H1 (cell line): ENCODE data around the gene TOM1. TPM values are rescaled to one million over a fixed set of nuclear protein-coding genes. Genes with fewer than 3 reads are reported as not detected.

Experiments used
- RAD21 ChIP-seq, 2 experiments: IDR thresholded peaks in 1 of 2; conservative IDR thresholded peaks in 1 of 2; 2 replicates each; pipeline ENCODE4 v1.6.1; 2011; ENCODE audit warnings: low read depth in 2 of 2, low read length in 2 of 2, improper control_type of control experiment in 1 of 2, inconsistent platforms in 1 of 2, mild to moderate bottlenecking in 1 of 2, moderate library complexity in 1 of 2
- RFX5 ChIP-seq: IDR thresholded peaks from 2 replicates; pipeline ENCODE4 v1.6.1; 2011; ENCODE audit warnings: low read depth, low read length, improper control_type of control experiment, borderline replicate concordance
- polyA plus RNA-seq, 7 experiments: library from polyadenylated mRNA; depleted of rRNA in 3 of 7; stranded (reverse) in 5 of 7; unstranded in 2 of 7; fragments of >200 nt in 5 of 7; fragments of 200-250 nt in 2 of 7; gene quantifications; 1 replicate in 5 of 7; 2 replicates in 1 of 7; 4 replicates in 1 of 7; pipeline versions ENCODE4 v1.2.1 to v1.2.3, GENCODE V29; 2011 to 2013; ENCODE audit warnings: missing spikeins in 2 of 7, mixed read lengths in 2 of 7
- total RNA-seq: library from RNA; stranded (reverse); fragmentation: NEBNext Ultra II Directional; extraction: Animal tissue kit (Norgen Biotek cat#: 25700); gene quantifications from 2 replicates; pipeline ENCODE4 v1.2.1, GENCODE V29; 2021

The TOM1 gene
- total and polyA plus RNA-seq, 2 of the 8 experiments (the other 6 are each of a cell fraction or from before 2014, with no cell fraction given) = 25.1 to 39.2 TPM

GRCh38 chr22:35337932-35338331 lies 38.2 kb downstream of the TOM1 start (continued):
- TF ChIP-seq RAD21 (IDR thresholded peaks at IDR 0.05 in 1 of 2, conservative IDR thresholded peaks at IDR 0.05 in 1 of 2; ENCODE audit: low read depth in 2 of 2, low read length in 2 of 2) = peak; percentile 22 to 58; a peak in 3 of 4 replicates
- peak; percentile 79 for TF ChIP-seq RFX5
